Endothelial cell of umbilical vein (primary cell): Measurements from ENCODE around the gene OR2F1. TPM values are rescaled to one million over a fixed set of nuclear protein-coding genes. Genes with fewer than 3 reads are reported as not detected.

Experiments used
- BruUV-seq: library from RNA; stranded (reverse); fragments of 400-500 nt; replicated peaks from 2 replicates; lab custom pipeline; 2021; lab: Mats Ljungman, UMichigan
- CTCF ChIA-PET: fragments of 300-600, 350-600 bp; sonication (Branson Sonifier 250); formaldehyde crosslinking; loops from one replicate; lab custom pipeline; 2021; ENCODE audit warnings: antibody characterized with exemption, inconsistent platforms; lab: Charles Lee
- POLR2A ChIA-PET: fragments of 300-600, 350-600 bp; sonication (Branson Sonifier 250); formaldehyde crosslinking; loops from one replicate; lab custom pipeline; 2021; ENCODE audit warnings: antibody characterized with exemption, inconsistent platforms; lab: Charles Lee
- DNase-seq: peaks from one replicate; pipeline ENCODE4 v3.0.0-alpha.2; 2011; ENCODE audit warnings: low read depth, low spot score
- FAIRE-seq: peaks from 2 replicates; lab custom pipeline; 2011; peaks lifted over from hg19 to GRCh38; lab: Jason Lieb, UNC
- H2AFZ ChIP-seq: 2 replicates; pipeline ENCODE4 v1.6.0; 2012; ENCODE audit warnings: low read depth, low read length, control low read depth, inconsistent platforms
- H3K27ac ChIP-seq: 2 replicates; pipeline ENCODE4 v1.5.1; 2011; ENCODE audit warnings: low read depth, mild to moderate bottlenecking, control low read depth, low read length, moderate library complexity; ENCODE audit not compliant: insufficient read depth
- H3K27me3 ChIP-seq, 2 experiments: 2 replicates each; pipeline versions ENCODE4 v1.6.0 to v1.6.1; 2011; ENCODE audit warnings: low read length in 2 of 2, mixed read lengths in 1 of 2; ENCODE audit not compliant: control insufficient read depth in 2 of 2, insufficient read depth in 2 of 2
- H3K36me3 ChIP-seq, 2 experiments: 2 replicates in 1 of 2; 3 replicates in 1 of 2; pipeline ENCODE4 v1.5.1; 2011; ENCODE audit warnings: low read length in 2 of 2, mild to moderate bottlenecking in 1 of 2, moderate library complexity in 1 of 2; ENCODE audit not compliant: control insufficient read depth in 2 of 2, insufficient read depth in 2 of 2; ENCODE audit errors: extremely low read depth in 1 of 2
- H3K4me1 ChIP-seq: 3 replicates; pipeline ENCODE4 v1.5.1; 2011; ENCODE audit warnings: mild to moderate bottlenecking, low read length; ENCODE audit not compliant: control insufficient read depth, insufficient read depth; ENCODE audit errors: extremely low read depth
- H3K4me2 ChIP-seq: 2 replicates; pipeline ENCODE4 v1.6.1; 2011; ENCODE audit warnings: low read length, control low read depth, mixed read lengths; ENCODE audit not compliant: insufficient read depth
- H3K4me3 ChIP-seq, 3 experiments: fragments of 200-600 bp in 1 of 3; sonication (generic), shearing (Covaris generic) in 1 of 3; replicated peaks in 1 of 3; 2 replicates each; pipeline ENCODE4 v1.5.1; 2011 to 2016; ENCODE audit warnings: control low read depth in 3 of 3, low read length in 3 of 3, mild to moderate bottlenecking in 2 of 3, inconsistent platforms in 1 of 3, low read depth in 1 of 3, moderate library complexity in 1 of 3; ENCODE audit not compliant: insufficient read depth in 1 of 3
- H3K79me2 ChIP-seq: 2 replicates; pipeline ENCODE4 v1.6.0; 2012; ENCODE audit warnings: low read length, inconsistent platforms; ENCODE audit not compliant: control insufficient read depth, insufficient read depth
- H3K9ac ChIP-seq: replicated peaks from 2 replicates; pipeline ENCODE3; 2011; ENCODE audit warnings: low read length, control low read depth; ENCODE audit not compliant: insufficient read depth; ENCODE audit errors: extremely low read depth
- H3K9me1 ChIP-seq: replicated peaks from 3 replicates; pipeline ENCODE4 v1.6.0; 2011; ENCODE audit warnings: mild to moderate bottlenecking, low read length; ENCODE audit not compliant: control insufficient read depth, insufficient read depth; ENCODE audit errors: extremely low read depth
- H3K9me3 ChIP-seq: replicated peaks from 2 replicates; pipeline ENCODE4 v1.5.1; 2012; ENCODE audit warnings: low read length, inconsistent platforms; ENCODE audit not compliant: control insufficient read depth, insufficient read depth
- H4K20me1 ChIP-seq: replicated peaks from 2 replicates; pipeline ENCODE3; 2011; ENCODE audit warnings: mild to moderate bottlenecking, low read length; ENCODE audit not compliant: control insufficient read depth, insufficient read depth; ENCODE audit errors: extremely low read depth
- EZH2 ChIP-seq: IDR thresholded peaks from 2 replicates; pipeline ENCODE4 v1.6.1; 2012; ENCODE audit warnings: borderline replicate concordance, low read depth, mild to moderate bottlenecking, moderate library complexity, low read length, inconsistent platforms; ENCODE audit not compliant: severe bottlenecking
- FOS ChIP-seq: IDR thresholded peaks from 2 replicates; pipeline ENCODE4 v1.6.1; 2011; ENCODE audit warnings: mild to moderate bottlenecking, low read length, moderate library complexity, borderline replicate concordance; ENCODE audit not compliant: insufficient read depth
- GATA2 ChIP-seq: IDR thresholded peaks from 2 replicates; pipeline ENCODE4 v1.7.0; 2011; ENCODE audit warnings: low read depth, mild to moderate bottlenecking, moderate library complexity, mixed read lengths, low read length; ENCODE audit not compliant: insufficient read length, insufficient read depth
- JUN ChIP-seq: IDR thresholded peaks from 2 replicates; pipeline ENCODE4 v1.6.1; 2011; ENCODE audit warnings: borderline replicate concordance, low read depth; ENCODE audit not compliant: insufficient read length, insufficient read depth
- MYC ChIP-seq: IDR thresholded peaks from one replicate; pipeline ENCODE4 v1.6.1; 2011; ENCODE audit warnings: mild to moderate bottlenecking, low read depth, low read length
- POLR2A ChIP-seq: IDR thresholded peaks from 2 replicates; pipeline ENCODE4 v1.6.1; 2012; ENCODE audit warnings: low read depth, mild to moderate bottlenecking, control low read depth, low read length
- POLR2AphosphoS5 ChIP-seq: IDR thresholded peaks from 2 replicates; pipeline ENCODE4 v1.6.1; 2012; ENCODE audit warnings: low read depth, mild to moderate bottlenecking, control low read depth, low read length, moderate library complexity; ENCODE audit not compliant: insufficient read depth
- dilution Hi-C: fragments of 300-500 bp; cut with MboI; formaldehyde crosslinking; loops from one replicate; pipeline ENCODE4 v1.15.0; 2019; ENCODE audit warnings: low sequenced_read_pairs; ENCODE audit not compliant: extremely low pct_ligation_motif_present
- intact Hi-C: fragments of 100-400 bp; cut with micrococcal nuclease; formaldehyde crosslinking; loops from one replicate; pipeline ENCODE4 v1.10.0; 2022
- polyA plus RNA-seq, 4 experiments: library from polyadenylated mRNA; depleted of rRNA in 3 of 4; stranded (reverse) in 3 of 4; unstranded in 1 of 4; fragments of >200 nt; gene quantifications; 2 replicates each; pipeline versions ENCODE4 v1.2.1 to v1.2.3, GENCODE V29; 2011 to 2012; ENCODE audit warnings: missing spikeins in 1 of 4
- total RNA-seq: library from RNA; stranded (reverse); gene quantifications from 2 replicates; pipeline ENCODE4 v1.2.3, GENCODE V29; 2021
- TF ChIP-seq, protein P1 (sequence below), 2 donors: IDR thresholded peaks; 1 replicate in 1 of 2; 2 replicates in 1 of 2; pipeline ENCODE4 v1.5.1; 2011; ENCODE audit warnings: low read length in 2 of 2, mild to moderate bottlenecking in 2 of 2, moderate library complexity in 2 of 2, control low read depth in 1 of 2, inconsistent platforms in 1 of 2, low read depth in 1 of 2; ENCODE audit not compliant: insufficient read depth in 1 of 2; ENCODE audit errors: extremely low read depth in 1 of 2
- TF ChIP-seq, protein P2 (sequence below): IDR thresholded peaks from 2 replicates; pipeline ENCODE4 v1.6.1; 2011; ENCODE audit not compliant: insufficient read depth, insufficient read length

The OR2F1 gene
- total and polyA plus RNA-seq, 2 donors (not counting 3 experiments of a cell fraction or from before 2014, with no cell fraction given): not detected

DNA sequence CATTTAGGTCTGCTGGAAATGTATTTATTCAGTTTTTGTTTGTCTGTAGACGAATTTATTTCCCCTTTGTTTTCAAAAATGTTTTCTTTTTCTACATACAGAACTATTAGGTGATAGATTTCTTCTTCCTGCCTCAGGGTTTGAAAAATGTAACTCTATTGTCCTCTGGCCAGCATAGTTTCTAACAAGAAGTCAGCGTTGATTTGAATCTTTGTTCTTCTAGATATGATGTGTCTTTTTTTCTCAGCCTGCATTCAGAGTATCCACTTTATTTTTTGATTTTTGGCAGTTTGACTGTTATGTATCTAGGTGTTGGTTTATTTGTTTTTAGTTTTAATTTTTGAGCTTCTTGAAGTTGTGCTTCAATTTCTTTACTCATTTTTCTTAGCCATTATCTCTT, 7.5 kb upstream of the OR2F1 start:
- intact Hi-C loops (no loop called here), dilution Hi-C loops (no loop called here)
- no TSS peak for BruUV-seq
- Histone ChIP-seq H4K20me1 (no peaks in the 10 kb centered on the region), H2AFZ (no peak overlapping the region), H3K79me2 (no peaks in the 10 kb centered on the region), H3K27me3 (peaks cover 0 to 2% of the 10 kb centered on the region in 2 experiments), H3K27ac (no peak overlapping the region), H3K9me3 (no peaks in the 10 kb centered on the region), H3K9me1 (peaks cover 2% of the 10 kb centered on the region), H3K9ac (no peak overlapping the region), H3K4me3 (no peak overlapping the region), H3K4me1 (no peaks in the 10 kb centered on the region), H3K4me2 (no peak overlapping the region), H3K36me3 (no peaks in the 10 kb centered on the region)
- ChIA-PET CTCF (no interaction called here), POLR2A (no interaction called here)
- FAIRE-seq: no peak
- TF ChIP-seq POLR2AphosphoS5: no peak
- no peak for TF ChIP-seq EZH2
- TF ChIP-seq FOS: no peak
- TF ChIP-seq, protein P1, sequence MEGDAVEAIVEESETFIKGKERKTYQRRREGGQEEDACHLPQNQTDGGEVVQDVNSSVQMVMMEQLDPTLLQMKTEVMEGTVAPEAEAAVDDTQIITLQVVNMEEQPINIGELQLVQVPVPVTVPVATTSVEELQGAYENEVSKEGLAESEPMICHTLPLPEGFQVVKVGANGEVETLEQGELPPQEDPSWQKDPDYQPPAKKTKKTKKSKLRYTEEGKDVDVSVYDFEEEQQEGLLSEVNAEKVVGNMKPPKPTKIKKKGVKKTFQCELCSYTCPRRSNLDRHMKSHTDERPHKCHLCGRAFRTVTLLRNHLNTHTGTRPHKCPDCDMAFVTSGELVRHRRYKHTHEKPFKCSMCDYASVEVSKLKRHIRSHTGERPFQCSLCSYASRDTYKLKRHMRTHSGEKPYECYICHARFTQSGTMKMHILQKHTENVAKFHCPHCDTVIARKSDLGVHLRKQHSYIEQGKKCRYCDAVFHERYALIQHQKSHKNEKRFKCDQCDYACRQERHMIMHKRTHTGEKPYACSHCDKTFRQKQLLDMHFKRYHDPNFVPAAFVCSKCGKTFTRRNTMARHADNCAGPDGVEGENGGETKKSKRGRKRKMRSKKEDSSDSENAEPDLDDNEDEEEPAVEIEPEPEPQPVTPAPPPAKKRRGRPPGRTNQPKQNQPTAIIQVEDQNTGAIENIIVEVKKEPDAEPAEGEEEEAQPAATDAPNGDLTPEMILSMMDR (IDR thresholded peaks at IDR 0.05; ENCODE audit: extremely low read depth in 1 of 2, insufficient read depth in 1 of 2, low read depth in 1 of 2, low read length in 2 of 2): no peak
- no peak for TF ChIP-seq GATA2
- TF ChIP-seq MYC: no peak
- TF ChIP-seq, protein P2, sequence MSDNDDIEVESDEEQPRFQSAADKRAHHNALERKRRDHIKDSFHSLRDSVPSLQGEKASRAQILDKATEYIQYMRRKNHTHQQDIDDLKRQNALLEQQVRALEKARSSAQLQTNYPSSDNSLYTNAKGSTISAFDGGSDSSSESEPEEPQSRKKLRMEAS: no peak
- no peak for TF ChIP-seq JUN
- no peak for TF ChIP-seq POLR2A
- DNase-seq: no peak
